SK-MEL-5 (cell line): ENCODE data around the gene IGF1. TPM values are rescaled to one million over a fixed set of nuclear protein-coding genes. Genes with fewer than 3 reads are reported as not detected.
"Not testable (repeated sequence)": the region's sequence is repeated elsewhere in the genome, so short reads cannot be mapped to it uniquely, and the experiment has no call there.

Experiments used
- DNase-seq: peaks from one replicate; pipeline ENCODE4 v3.0.0-alpha.2; 2016; ENCODE audit warnings: low read depth, low spot score
- in situ Hi-C: cut with HindIII; loops from 2 replicates; pipeline ENCODE4 v1.10.0; 2016; ENCODE audit warnings: low sequenced_read_pairs, high pct_unique_total_duplicates, low pct_unique_long_range_greater_than_20kb
- total RNA-seq: library from RNA; depleted of rRNA; stranded (reverse); fragments of >200 nt; shearing (Covaris generic); gene quantifications from 2 replicates; pipeline ENCODE4 v1.2.3, GENCODE V29; 2014

The IGF1 gene
- total RNA-seq, 1 experiment from 2014 or later = 6.0 TPM

DNA sequence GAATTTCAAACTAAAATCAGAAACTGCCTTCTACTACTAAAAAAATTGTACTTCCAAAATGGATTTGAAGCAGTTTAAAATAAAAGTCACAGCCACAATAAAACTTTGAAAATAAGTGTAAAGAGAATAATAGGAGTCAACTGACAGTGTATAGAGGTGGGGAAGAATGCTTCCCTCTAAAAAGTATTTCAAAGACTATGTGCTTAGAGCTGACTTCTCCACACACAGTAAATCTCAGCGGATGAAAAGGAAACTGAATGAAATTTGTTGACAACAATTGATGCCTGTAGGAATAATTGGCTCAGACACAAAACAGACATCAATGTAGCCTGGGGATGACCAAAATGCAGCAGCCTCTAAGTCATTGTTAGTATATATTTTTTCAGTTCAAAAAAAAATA lies 7.9 kb downstream of the IGF1 start:
- in situ Hi-C loops = no loop called here
- no peak for DNase-seq

DNA sequence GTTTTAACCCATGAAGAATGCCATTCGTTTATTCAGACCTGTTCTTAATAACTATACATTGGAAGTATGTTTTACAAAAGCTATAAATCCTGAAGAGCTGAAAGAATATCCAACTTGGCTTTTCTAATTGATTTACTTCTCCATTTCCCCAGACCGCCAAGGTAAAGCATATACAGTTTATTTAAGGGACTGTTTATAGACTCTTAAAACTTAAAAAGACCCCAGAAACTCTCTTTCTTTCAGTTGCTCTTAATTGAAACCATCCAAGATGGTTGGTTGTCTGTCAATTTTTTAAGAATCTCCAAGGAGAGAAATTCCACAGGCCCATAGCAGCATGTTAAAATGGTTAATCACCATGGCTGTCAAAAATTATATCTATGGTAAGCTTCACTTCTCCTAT lies 8.8 kb downstream of the IGF1 start:
- no peak for DNase-seq
- in situ Hi-C loops = no loop called here

GRCh38 chr12:102470945-102471344 lies 9.4 kb downstream of the IGF1 start:
- no peak for DNase-seq
- in situ Hi-C loops = no loop called here

DNA sequence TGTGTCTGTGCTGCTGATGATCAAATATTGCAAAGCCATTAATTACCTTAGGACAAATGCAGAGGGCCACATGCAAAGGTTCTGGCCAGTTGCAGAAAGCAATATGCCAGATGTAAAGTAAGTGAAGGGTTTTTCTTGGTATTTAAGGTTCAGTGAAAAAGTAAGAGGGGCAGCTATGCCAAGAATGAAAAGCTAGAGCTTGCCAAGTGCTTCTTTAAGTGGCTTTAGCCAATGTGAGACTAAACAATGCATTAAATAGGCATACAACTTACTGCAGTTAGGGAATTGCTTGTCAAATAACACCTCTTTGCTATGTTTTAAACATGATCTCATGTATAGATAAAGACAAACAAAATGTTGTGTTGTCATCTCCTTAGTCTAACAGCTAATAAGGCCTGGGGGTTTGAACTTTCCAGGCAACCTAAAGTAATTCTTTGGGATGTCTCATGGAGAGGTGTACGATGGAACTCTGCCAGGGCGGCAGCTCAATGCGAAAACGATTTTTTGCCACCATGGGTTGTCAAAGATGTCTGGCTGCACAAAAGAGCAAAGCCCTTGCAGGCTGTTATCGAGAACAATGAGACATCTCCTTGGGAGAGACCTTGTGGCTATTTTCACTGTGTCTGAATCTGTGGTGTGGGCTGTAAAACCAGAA lies 12.0 kb downstream of the IGF1 start:
- in situ Hi-C loops = no loop called here
- DNase-seq = no peak

DNA sequence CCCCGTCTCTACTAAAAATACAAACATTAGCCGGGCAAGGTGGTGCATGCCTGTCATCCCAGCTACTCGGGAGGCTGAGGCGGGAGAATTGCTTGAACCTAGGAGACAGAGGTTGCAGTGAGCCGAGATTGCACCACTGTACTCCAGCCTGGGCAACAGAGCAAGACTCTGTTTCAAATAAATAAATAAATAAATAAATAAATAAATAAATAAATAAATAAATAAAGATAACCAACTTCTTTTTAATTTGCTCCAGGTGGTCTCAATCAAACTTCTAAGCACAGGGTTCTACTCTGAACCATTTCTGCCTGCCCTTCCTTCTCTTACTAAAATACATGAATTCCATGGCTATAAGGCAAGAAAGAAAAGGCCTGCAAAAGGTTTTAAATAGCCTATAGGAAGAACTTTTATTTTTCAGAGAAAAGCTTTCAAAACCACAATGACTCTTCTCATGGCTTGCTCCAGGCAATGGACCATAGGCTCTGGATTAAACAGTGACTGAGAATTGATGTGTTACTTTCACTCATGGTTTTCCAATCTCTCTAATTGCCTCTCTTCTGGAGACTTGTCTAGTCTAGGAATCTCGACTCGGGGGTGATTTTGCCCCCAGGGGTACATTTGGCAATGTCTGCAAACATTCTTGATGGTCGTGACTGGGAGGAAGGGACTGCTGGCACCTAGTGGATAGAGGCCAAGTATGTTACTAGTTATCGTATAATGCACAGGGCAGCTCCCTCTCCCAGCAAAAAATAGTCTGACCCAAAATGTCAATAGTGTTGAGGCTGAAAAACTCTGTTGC lies 14.4 kb downstream of the IGF1 start:
- in situ Hi-C loops = no loop called here
- no peak for DNase-seq

DNA sequence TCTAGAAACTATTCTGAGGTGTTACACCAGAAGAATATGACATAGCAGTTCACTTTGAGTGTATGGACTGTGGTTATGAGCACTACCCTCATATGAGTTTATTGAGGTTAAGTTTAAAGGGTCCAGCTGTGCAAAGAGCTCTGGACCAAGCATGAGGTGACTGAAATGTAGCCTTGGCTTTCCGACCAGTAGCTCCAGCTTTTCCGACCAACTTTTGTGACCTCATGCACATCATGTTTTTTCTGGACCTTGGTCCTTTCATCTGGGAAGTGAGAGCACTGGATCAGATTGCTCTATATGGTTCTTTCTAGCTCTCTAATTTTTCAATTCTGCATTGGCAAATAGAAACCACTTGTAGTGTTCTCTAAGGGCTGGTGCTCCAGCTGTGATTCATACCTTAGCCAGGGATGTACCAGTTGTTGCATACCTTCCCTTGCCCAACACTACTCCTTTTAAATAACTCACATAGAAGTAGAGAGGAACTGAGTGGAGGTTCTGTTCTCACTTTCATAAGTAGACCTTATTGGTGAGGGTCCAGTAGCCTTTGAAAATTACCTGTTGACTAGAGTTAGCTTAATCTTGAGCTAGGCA lies 16.6 kb downstream of the IGF1 start:
- no peak for DNase-seq
- in situ Hi-C loops = no loop called here

DNA sequence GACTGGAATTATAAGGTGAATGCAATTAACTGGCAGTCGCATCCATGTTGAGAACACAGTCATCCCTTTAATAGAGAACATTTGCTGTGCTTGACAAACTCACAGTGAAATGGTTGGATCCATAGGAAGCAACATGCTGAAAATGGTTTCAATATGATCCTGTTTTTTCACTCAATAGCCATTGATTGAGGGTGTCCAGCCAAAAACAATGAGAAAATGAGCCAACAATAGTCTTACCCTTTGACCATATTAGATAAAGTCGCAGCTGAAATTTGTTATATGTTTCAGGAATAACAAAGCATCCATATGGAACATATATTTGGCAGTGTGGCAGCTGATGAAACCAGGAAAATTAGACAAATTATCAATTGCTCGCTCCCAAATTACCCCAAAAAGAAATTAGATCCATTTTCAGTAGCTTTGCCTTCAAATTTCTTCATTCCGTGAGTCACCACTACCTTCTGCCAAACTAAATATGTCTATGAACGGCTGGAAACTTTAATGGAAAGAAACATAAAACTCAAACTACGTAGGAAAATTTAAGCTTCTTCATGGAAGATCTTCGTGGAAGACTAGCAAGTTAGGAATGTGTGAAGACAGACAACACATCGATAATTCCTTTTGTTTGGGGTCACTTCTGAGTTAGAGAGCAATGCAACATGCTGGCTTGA lies 17.4 kb downstream of the IGF1 start:
- in situ Hi-C loops = no loop called here
- DNase-seq = no peak

DNA sequence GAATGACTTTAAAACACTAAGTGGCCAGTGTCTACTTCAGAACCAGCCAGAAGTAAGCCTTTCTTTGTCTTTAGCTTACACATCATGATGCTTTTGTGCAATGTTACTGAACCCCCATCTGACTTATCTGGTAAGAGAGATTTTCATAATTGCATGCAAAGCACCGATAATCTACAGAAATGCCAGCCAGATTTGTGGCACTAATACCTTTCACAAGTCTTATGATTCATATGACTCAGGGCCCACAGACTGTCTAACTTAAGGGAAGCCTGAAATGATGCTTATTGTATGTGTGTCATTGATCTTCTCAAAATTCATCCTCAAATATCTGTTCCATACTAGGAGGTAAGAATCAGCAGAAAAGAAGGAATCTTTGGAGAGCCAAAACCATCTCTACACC lies 18.0 kb downstream of the IGF1 start:
- in situ Hi-C loops = no loop called here

GRCh38 chr12:102461501-102461900 lies 18.9 kb downstream of the IGF1 start:
- in situ Hi-C loops = no loop called here
- no peak for DNase-seq

More for the DNA sequence above, 18.0 kb downstream of the IGF1 start:
- DNase-seq = no peak

DNA sequence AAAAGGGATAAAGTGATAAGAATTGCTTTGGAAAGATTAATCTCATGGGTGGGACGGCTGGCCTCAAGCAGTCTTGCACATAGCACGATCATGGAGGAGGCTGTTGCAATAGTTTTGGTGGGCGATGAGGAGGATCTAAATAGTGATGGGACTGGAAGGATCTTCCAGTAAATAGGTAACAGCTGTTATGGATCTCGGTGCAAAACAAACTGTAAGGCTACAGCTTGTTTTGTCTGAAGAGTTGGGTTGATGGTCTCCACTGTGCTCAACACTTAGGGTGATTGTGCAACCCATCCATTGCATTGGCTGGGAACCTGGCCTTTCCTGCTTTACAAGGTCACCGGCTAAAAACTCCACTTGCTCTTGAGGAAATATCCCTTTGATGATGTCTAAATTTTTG lies 21.0 kb downstream of the IGF1 start:
- DNase-seq = no peak
- in situ Hi-C loops = no loop called here

- in situ Hi-C loops = no loop called here
- DNase-seq = no peak
Measured at GRCh38 chr12:102454808-102455760, 25.3 kb downstream of the IGF1 start.

DNA sequence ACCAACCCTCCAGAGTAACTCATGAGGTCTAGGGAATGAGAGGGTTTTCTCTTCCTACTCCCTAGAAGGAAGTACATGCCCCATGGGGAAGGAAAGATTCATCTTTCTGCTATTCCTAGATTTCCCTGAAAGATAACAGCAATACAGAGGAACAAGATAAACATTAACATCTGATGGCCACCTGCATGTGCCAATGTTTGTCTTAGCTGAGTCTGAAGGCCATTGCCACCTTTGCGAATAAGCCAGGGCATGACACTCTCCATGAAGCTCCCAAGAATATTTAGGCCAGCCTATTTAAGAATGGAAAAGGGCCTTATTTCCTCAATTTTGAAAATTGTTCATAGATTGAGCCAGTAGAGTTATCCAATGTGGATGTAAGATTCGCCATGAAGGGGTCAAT lies 26.0 kb downstream of the IGF1 start:
- in situ Hi-C loops = no loop called here
- no peak for DNase-seq

DNA sequence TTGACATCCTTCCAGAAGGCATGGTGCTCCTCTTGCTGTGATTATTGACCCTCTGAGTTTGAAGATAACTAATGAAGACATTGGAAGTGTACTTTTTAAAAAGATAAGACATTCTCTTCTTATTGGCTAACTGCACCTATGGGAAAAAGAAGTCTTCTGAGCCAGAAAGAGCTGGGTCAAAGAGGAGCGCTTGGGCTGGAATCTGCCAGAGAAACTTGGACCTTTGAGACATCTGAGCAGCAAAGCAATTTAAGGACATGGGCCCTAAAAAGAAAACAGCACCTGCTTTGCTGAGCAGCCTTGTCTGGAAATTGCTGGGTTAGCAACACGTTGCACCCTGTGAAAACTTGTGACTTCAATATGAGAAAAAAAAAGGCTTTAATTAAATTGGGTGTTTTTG lies 27.8 kb downstream of the IGF1 start:
- no peak for DNase-seq
- in situ Hi-C loops = no loop called here

GRCh38 chr12:102449018-102449417 lies 31.3 kb downstream of the IGF1 start:
- in situ Hi-C loops, DNase-seq: not testable (repeated sequence)

DNA sequence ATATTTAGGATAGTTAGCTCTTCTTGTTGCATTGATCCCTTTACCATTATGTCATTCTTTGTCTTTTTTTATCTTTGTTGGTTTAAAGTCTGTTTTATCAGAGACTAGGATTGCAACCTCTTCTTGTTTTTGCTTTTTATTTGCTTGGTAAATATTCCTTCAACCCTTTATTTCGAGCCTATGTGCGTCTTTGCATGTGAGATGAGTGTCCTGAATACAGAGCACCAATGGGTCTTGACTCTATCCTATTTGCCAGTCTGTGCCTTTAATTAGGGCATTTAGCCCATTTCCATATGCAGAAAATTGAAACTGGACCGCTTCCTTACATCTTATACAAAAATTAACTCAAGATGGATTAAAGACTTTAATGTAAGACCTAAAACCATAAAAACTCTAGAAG lies 32.9 kb downstream of the IGF1 start:
- DNase-seq, in situ Hi-C loops: not testable (repeated sequence)

DNA sequence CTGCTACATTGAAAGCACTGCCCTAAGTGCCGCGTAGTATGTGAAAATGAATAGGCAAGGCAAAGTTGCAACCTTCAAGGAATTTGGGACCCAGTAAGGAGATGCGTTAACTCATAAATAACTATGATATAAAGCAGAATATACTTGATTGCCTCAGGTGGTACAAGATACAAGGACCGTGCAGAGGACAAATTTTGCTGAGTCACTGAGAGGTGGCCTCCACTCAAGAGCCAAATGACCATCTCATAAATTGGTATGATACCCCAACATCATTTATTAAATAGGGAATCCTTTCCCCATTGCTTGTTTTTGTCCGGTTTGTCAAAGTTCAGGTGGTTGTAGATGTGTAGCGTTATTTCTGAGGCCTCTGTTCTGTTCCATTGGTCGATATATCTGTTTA lies 35.7 kb downstream of the IGF1 start:
- DNase-seq = no peak
- in situ Hi-C loops = no loop called here

DNA sequence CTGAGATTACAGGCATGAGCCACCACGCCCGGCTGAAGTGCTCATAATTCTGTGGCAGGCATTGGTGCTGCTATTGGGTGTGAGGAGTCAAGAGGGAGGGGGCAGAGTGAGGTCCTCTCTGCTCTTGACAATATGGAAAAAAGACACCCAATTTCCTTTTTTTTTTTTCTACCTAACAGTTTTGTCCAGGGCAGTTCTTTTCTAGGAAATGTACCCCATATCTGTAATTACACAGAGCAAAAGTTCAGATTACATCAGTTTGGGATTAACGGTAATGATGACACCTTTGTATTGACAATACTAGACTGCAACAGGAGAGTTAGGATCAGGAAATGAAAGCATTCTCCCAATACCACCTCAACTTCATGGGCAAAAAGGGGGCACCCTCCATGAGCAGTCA lies 36.3 kb downstream of the IGF1 start:
- in situ Hi-C loops = no loop called here
- no peak for DNase-seq
